HepG2 (cell line): Measurements from ENCODE around the gene ZBTB7C. TPM values are rescaled to one million over a fixed set of nuclear protein-coding genes. Genes with fewer than 3 reads are reported as not detected.

Experiments used
- ATAC-seq: fragments of 200-7000 bp; cut with Tn5 transposase; 3 replicates; pipeline ENCODE4 v1.9.1; 2020; ENCODE audit warnings: mild to moderate bottlenecking, moderate library complexity
- BruUV-seq: library from RNA; stranded (reverse); fragments of 400-500 nt; replicated peaks from 2 replicates; lab custom pipeline; 2021; lab: Mats Ljungman, UMichigan
- CTCF ChIA-PET: fragments of 300-600 bp; formaldehyde crosslinking; extraction: SDS; loops from one replicate; lab custom pipeline; 2021; ENCODE audit warnings: low total read pairs, inconsistent platforms, low intra/inter-chr PET ratio; lab: Yijun Ruan, JAX
- POLR2A ChIA-PET: fragments of 350-600 bp; sonication (Branson Sonifier 250); formaldehyde crosslinking; loops from one replicate; lab custom pipeline; 2020; ENCODE audit warnings: antibody characterized with exemption, inconsistent platforms; lab: Yijun Ruan, JAX
- DNase-seq: peaks from one replicate; pipeline ENCODE4 v3.0.0-alpha.2; 2015; ENCODE audit warnings: low spot score
- FAIRE-seq: peaks from 3 replicates; lab custom pipeline; 2011; peaks lifted over from hg19 to GRCh38; lab: Jason Lieb, UNC
- H2AFZ ChIP-seq: one replicate; pipeline ENCODE4 v1.6.1; 2011; ENCODE audit warnings: low read length, inconsistent platforms
- H3K27ac ChIP-seq: fragments of 300-600 bp; 3 replicates; pipeline ENCODE4 v1.8.0; 2011; ENCODE audit warnings: mixed run types, mild to moderate bottlenecking, mixed read lengths, low read length, inconsistent platforms; ENCODE audit not compliant: insufficient read depth; ENCODE audit errors: extremely low read length
- H3K27me3 ChIP-seq, 2 experiments: fragments of 200-600 bp in 1 of 2; 2 replicates in 1 of 2; 3 replicates in 1 of 2; pipeline versions ENCODE4 v1.6.0 to v1.8.0; 2011; ENCODE audit warnings: low read length in 2 of 2, mild to moderate bottlenecking in 2 of 2, moderate library complexity in 2 of 2, inconsistent platforms in 1 of 2; ENCODE audit not compliant: insufficient read depth in 2 of 2, control insufficient read depth in 1 of 2
- H3K36me3 ChIP-seq, 2 experiments: fragments of 200-600 bp in 1 of 2; replicated peaks in 1 of 2; 2 replicates in 1 of 2; 3 replicates in 1 of 2; pipeline versions ENCODE4 v1.5.1 to v1.8.0; 2011; ENCODE audit warnings: low read length in 2 of 2, inconsistent platforms in 1 of 2; ENCODE audit not compliant: insufficient read depth in 2 of 2, control insufficient read depth in 1 of 2
- H3K4me1 ChIP-seq: 2 replicates; pipeline ENCODE4 v1.5.1; 2012; ENCODE audit warnings: low read length, inconsistent platforms; ENCODE audit not compliant: insufficient read depth
- H3K4me2 ChIP-seq: 2 replicates; pipeline ENCODE4 v1.6.0; 2011; ENCODE audit warnings: low read depth, low read length, inconsistent platforms
- H3K4me3 ChIP-seq, 3 experiments: fragments of 200-600 bp in 1 of 3; sonication (generic), shearing (Covaris generic) in 1 of 3; replicated peaks in 1 of 3; 2 replicates each; pipeline ENCODE4 v1.5.1; 2011 to 2016; ENCODE audit warnings: low read length in 3 of 3, inconsistent platforms in 2 of 3, low read depth in 2 of 3, mild to moderate bottlenecking in 2 of 3, control low read depth in 1 of 3, mixed read lengths in 1 of 3; ENCODE audit not compliant: insufficient read depth in 1 of 3
- H3K79me2 ChIP-seq: one replicate; pipeline ENCODE4 v1.6.1; 2011; ENCODE audit warnings: low read length, inconsistent platforms; ENCODE audit not compliant: insufficient read depth
- H3K9ac ChIP-seq: 2 replicates; pipeline ENCODE4 v1.6.0; 2011; ENCODE audit warnings: mild to moderate bottlenecking, low read depth, low read length, inconsistent platforms; ENCODE audit not compliant: insufficient read depth
- H3K9me3 ChIP-seq: 2 replicates; pipeline ENCODE4 v1.5.1; 2012; ENCODE audit warnings: mild to moderate bottlenecking, low read length
- H4K20me1 ChIP-seq: 2 replicates; pipeline ENCODE4 v1.6.0; 2011; ENCODE audit warnings: inconsistent platforms, mild to moderate bottlenecking, low read length, moderate library complexity; ENCODE audit not compliant: insufficient read depth
- ATF5 ChIP-seq: sonication (generic); formaldehyde crosslinking; IDR thresholded peaks from 2 replicates; pipeline ENCODE4 v1.4.0; 2020; ENCODE audit warnings: mild to moderate bottlenecking, low read depth, missing genetic modification reagents
- HMGA1 ChIP-seq: sonication (generic); formaldehyde crosslinking; conservative IDR thresholded peaks from 2 replicates; pipeline ENCODE4 v1.4.0; 2020; ENCODE audit warnings: missing genetic modification reagents
- KDM4B ChIP-seq: sonication (generic); formaldehyde crosslinking; IDR thresholded peaks from 2 replicates; pipeline ENCODE4 v1.4.0; 2020; ENCODE audit warnings: missing genetic modification reagents
- KDM6A ChIP-seq: IDR thresholded peaks from 2 replicates; pipeline ENCODE4 v1.6.1; 2016; ENCODE audit warnings: low read depth
- MATR3 ChIP-seq: sonication (generic); formaldehyde crosslinking; IDR thresholded peaks from 2 replicates; pipeline ENCODE4 v1.4.0; 2020; ENCODE audit warnings: missing genetic modification reagents
- PRDM10 ChIP-seq: sonication (generic); formaldehyde crosslinking; IDR thresholded peaks from 2 replicates; pipeline ENCODE4 v1.4.0; 2020; ENCODE audit warnings: low read depth, missing genetic modification reagents
- TARDBP ChIP-seq: sonication (generic); formaldehyde crosslinking; IDR thresholded peaks from 2 replicates; pipeline ENCODE4 v1.8.0; 2022; ENCODE audit warnings: mild to moderate bottlenecking, missing genetic modification reagents
- TFDP2 ChIP-seq: sonication (generic); formaldehyde crosslinking; IDR thresholded peaks from 2 replicates; pipeline ENCODE4 v1.4.0; 2020; ENCODE audit warnings: missing genetic modification reagents
- ZNF503 ChIP-seq: sonication (generic); formaldehyde crosslinking; IDR thresholded peaks from 2 replicates; pipeline ENCODE4 v1.4.0; 2020; ENCODE audit warnings: missing genetic modification reagents
- ZNF556 ChIP-seq: sonication (generic); formaldehyde crosslinking; IDR thresholded peaks from 2 replicates; pipeline ENCODE4 v1.4.0; 2020; ENCODE audit warnings: mild to moderate bottlenecking, missing genetic modification reagents, borderline replicate concordance
- ZNF674 ChIP-seq: sonication (generic); formaldehyde crosslinking; IDR thresholded peaks from 2 replicates; pipeline ENCODE4 v1.5.0; 2020; ENCODE audit warnings: low read depth, mild to moderate bottlenecking, missing genetic modification reagents
- ZNF737 ChIP-seq: sonication (generic); formaldehyde crosslinking; IDR thresholded peaks from 2 replicates; pipeline ENCODE4 v1.5.0; 2020; ENCODE audit warnings: missing genetic modification reagents, mild to moderate bottlenecking, borderline replicate concordance
- ZNF768 ChIP-seq: sonication (generic); formaldehyde crosslinking; IDR thresholded peaks from 2 replicates; pipeline ENCODE4 v1.4.0; 2020; ENCODE audit warnings: missing genetic modification reagents
- WGBS: methylation state at CpG from one replicate; pipeline ENCODE4 v1.1.6; 2017; ENCODE audit warnings: low lambda C conversion rate; 5-methylcytosine and 5-hydroxymethylcytosine counted together
- in situ Hi-C: cut with HindIII; loops from 2 replicates; pipeline ENCODE4 v1.10.0; 2017; ENCODE audit warnings: low pct_unique_long_range_greater_than_20kb; ENCODE audit not compliant: extremely low pct_ligation_motif_present
- intact Hi-C: fragments of 100-400 bp; cut with micrococcal nuclease; formaldehyde crosslinking; loops from one replicate; pipeline ENCODE4 v1.10.0; 2022; ENCODE audit not compliant: unreplicated experiment
- polyA plus RNA-seq, 8 experiments: library from polyadenylated mRNA; depleted of rRNA in 3 of 8; stranded (reverse) in 7 of 8; unstranded in 1 of 8; fragments of >200 nt; fragmentation: Illumina TruSeq in 4 of 8; extraction: Trizol in 4 of 8; gene quantifications; 2 replicates each; pipeline versions ENCODE4 v1.2.1 to v1.2.3, GENCODE V29; 2011 to 2016; ENCODE audit warnings: low read depth in 4 of 8, missing spikeins in 1 of 8, mixed read lengths in 1 of 8; ENCODE audit not compliant: insufficient read depth in 1 of 8
- total RNA-seq, 5 experiments: library from RNA; depleted of rRNA; stranded (reverse); fragments of >200 nt; fragmentation: Illumina TruSeq; extraction: Trizol; gene quantifications; 2 replicates each; pipeline ENCODE4 v1.2.3, GENCODE V29; 2016; ENCODE audit warnings: low read depth in 1 of 5

ZBTB7C gene
- total and polyA plus RNA-seq, 2 of the 13 experiments (the other 11 are each of a cell fraction or from before 2014, with no cell fraction given), result 0.01 to 0.04 TPM

DNA sequence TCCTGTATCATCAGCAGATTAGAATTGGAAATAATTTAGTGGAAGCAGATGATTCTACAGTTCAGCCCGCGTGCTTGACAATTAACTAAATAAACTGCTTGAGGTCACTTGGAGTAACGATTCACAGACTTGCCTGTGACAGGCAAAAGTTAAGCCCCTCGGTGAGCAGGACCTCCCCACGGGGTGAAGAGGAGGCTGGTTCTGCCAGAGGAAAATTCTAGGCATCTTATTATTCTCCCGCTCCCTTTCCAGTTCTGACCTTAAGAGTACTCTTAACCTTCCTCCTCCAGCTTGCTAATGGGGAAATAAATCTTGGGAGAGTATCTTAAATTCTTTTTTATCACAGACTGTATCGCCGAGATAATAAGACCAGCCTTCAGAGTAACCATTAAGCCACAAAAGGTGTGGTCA is 309.0 kb downstream of the ZBTB7C start (continued):
- TF ChIP-seq TFDP2 (CRISPR knock-in tag), result no peak
- no peak for TF ChIP-seq ZNF737
- TF ChIP-seq ZNF503 (CRISPR knock-in tag), result no peak
- no peak for TF ChIP-seq HMGA1 (CRISPR knock-in tag)
- TF ChIP-seq, all 625 proteins: peak for 0

DNA sequence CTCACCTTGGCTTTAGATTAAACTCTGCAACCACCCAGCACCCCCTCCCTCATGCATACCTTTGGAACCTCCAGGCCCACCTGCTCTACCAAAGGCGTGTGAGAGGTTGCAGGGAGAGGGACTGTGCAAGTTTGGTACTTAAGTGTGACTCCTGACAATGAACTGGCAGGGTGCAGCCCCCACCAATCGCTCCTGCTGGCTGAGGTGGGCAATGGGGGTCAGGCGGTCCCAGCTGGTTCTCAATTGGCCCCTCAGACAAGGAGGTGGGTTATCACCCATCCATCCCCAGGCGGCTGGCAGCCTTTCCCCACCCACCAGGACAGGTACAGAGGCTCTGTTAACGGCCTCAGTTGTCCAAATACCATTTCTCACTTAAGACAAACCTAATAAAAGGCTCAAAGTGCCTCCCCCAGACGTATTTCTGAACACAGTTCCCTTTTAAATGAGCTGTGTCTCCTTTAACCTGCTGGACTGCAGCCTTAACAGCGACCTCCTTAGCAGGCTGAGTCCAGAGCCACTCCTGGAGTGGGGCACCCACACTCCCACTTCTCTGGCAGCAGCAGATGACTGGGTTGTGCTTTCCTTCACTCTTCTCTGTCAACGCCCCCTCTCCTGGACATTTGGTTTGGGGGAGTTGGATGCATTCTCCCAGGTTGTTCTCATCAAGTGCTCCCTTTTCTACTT is 309.6 kb downstream of the ZBTB7C start:
- FAIRE-seq, result no peak
- Histone ChIP-seq H3K27ac (no peak overlapping the region), H3K36me3 (no peaks in the 10 kb centered on the region), H3K79me2 (no peaks in the 10 kb centered on the region), H4K20me1 (no peaks in the 10 kb centered on the region), H3K4me1 (no peaks in the 10 kb centered on the region), H3K4me3 (no peak overlapping the region), H3K9me3 (no peaks in the 10 kb centered on the region), H3K27me3 (peaks cover 0 to 15% of the 10 kb centered on the region in 2 experiments; a peak in 2 of 5 replicates), H3K9ac (no peak overlapping the region), H3K4me2 (no peak overlapping the region), H2AFZ (no peak overlapping the region)
- intact Hi-C loops, result no loop called here
- ChIA-PET CTCF (no interaction called here), POLR2A (no interaction called here)
- in situ Hi-C loops, result no loop called here
- DNase-seq, result no peak
- 5% methylated on average over 5 of the region's 8 CpGs for WGBS
- no peak for ATAC-seq
- BruUV-seq, result no TSS peak
- TF ChIP-seq ZNF674 (CRISPR knock-in tag) (no peak), KDM4B (CRISPR knock-in tag) (no peak), ZNF768 (CRISPR knock-in tag) (no peak), ZNF556 (no peak), ATF5 (CRISPR knock-in tag) (no peak), KDM6A (CRISPR knock-in tag) (no peak), TARDBP (CRISPR knock-in tag) (no peak), MATR3 (CRISPR knock-in tag) (no peak), PRDM10 (no peak)
